ENCODE measurements around the gene EFNA5.

- no peak for TF ChIP-seq POLR2AphosphoS5 (IDR thresholded peaks at IDR 0.05; ENCODE audit: low read depth, low read length)
- TF ChIP-seq SPI1 (IDR thresholded peaks at IDR 0.05; ENCODE audit: low read depth, low read length) = no peak
- TF ChIP-seq POLR2A (IDR thresholded peaks at IDR 0.05; ENCODE audit: low read depth, low read length) = no peak
- TF ChIP-seq TAF1 (IDR thresholded peaks at IDR 0.05; ENCODE audit: low read depth, low read length) = no peak
- no peak for TF ChIP-seq POU2F2 (IDR thresholded peaks at IDR 0.05; ENCODE audit: low read depth, low read length)
Measured at GRCh38 chr5:107502676-107503060, 168.1 kb downstream of the EFNA5 start.
